GM18861 (cell line): ENCODE measurements around the gene CDR2L.
"Not testable (repeated sequence)": the region's sequence is repeated elsewhere in the genome, so short reads cannot be mapped to it uniquely, and the experiment has no call there.

Experiments used
- ATAC-seq: cut with Tn5 transposase; IDR thresholded peaks from one replicate; pipeline ENCODE4 v1.9.1; 2021; ENCODE audit not compliant: unreplicated experiment

The CDR2L gene

DNA sequence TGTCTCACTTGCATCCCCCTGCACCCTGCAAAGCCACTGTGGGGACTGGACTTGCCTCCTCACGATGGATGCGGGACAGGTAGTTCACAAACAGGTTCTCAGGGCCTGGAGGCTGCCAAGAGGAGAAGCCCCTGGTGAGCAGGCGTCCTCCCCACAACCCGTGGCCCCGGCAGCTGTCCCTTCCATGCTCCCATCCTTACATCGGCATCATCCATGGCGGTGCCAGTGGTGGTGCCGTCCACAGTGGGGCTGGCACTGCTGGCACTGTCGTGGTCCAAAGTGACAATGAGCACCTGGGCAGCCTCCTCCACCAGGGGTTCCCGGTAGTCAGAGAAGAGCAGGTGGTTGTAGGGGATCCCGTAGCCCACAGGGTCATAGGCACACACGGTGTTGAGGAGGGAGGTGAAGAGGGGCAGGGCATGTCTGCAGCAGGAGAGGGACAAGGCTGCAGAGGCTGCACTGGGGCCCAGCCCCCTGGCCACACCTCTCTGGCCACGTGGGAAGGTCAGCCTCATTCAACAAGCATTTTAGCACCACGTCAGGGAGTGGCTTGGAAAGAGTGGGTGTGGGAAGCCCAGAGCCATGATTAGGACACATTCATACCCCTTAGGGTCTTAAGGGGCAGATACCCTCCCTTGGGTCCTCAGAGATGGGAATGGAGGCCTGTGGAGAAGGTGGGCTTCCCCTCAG, 27.5 kb upstream of the CDR2L start:
- ATAC-seq, result no peak

DNA sequence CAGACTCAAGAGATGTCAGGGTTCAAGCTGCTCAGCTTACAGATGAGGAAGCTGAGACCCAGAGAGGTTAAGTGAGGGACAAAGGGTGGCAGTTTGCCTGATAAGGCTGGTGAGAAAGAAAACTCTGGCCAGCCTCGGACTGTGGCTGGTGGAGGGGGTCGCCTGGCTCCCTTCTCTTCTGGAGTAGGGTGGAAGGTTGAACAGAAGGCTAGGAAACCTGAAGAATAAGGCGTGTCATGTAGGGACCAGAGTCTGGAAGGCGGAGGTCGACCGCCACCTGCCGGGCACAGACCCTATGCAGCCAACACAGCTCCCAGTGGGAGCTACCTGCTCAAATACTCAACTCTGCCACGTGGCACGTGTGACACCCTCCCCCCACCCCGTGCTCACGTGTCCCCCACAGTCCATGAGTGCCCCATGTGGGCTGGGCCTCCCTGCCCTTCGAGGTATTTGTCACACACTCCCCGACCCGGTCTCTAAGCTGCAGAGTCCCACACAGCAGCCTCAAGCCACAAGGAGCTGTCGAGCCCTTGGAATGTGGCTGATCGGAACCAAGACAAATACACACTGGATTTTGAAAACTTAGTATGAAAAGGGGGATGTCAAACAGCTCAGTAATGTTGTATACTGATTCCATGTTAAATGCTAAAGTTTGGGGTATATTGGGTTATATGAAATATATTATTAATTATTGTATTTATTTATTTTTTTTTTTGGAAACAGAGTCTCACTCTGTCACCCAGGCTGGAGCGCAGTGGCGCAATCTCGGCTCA, 26.7 kb upstream of the CDR2L start:
- no peak for ATAC-seq

DNA sequence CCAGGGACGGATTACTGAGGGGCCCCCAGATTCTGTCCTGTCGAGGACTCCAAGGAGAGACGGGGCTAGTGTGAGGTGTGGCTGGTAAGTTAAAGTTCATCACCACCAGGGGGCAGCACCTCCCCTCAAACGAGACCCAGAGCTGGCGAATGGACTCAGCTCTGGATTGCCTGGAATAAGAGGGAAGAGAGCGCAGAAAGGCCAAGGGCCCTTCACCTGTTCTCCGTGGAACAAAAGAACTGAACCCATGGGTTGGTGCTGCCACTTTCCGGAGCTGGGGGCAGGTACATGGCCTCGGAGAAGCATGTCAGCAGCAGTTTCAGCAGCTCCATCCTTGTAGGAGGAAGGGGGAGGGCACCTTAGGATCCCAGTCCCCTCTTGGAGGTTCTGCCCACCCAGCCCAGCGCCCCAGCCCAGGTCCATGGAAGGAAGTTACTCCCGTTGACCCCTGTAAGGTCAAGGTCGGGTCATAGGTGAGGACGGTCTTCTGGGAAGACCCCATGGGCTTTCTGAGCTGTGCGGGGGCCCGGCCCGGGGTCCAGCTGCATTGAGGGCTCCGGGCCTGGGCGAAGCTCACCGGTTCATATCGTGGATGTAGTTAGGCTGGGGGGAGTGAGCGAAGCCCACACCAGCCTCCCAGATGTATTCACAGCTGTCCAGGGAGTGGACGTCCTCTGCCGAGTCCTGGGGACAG, 25.6 kb upstream of the CDR2L start:
- no peak for ATAC-seq

DNA sequence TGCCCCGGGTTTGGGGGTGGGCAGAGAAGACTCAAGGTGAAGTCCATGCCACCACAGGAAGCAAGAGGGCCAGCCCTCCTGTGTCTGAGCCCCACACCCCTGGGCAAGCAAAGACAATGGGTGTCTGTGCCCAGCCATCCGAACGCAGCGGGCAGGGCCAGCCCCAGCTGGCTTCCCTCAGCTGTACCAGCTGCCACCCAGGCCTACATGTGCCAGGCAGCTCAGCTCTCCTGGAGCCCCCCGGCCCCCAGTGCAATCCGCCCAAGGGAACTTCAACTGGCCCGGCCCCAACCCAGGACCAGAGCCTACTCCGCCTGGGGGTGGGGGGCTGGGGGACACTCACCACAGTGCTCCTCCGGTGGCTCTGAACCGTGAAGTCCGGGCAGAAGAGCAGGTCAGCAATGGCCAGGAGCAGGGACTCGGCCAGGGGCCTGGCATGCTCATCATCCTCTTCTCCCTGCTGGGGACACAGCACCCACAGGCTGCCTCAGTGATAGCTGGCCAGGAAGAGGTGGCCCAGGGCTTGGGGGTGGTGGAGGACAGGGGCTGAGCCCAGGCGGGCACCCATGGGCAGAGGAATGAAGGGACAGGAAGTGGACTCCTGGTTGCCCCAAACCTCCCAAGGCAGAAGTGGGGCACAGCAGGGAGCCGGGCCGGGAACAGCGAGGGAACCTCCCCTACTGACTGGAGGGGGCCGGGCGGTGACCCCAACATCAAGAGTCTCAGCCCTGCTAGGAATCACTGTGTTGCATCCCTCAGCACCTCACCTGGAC, 24.6 kb upstream of the CDR2L start:
- no peak for ATAC-seq

DNA sequence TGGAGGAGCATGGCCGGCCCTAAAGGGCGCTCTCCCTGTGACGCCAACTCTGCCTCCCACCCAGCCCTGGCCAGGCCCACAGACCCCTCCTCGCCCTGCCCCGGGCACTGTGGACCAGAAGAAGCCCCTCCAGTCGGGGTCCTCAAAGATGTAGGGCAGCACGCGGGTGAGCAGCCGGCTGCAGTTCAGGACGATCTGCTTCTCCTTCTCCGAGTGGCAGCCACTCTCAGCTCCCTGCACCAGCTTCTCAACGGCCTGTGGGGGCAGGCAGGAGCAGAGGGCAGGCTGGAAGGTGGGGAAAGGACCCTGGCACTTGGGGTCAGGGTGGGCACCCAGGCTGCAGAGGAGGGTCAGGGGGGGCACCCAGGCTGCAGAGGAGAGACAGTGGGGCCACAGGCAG, 23.8 kb upstream of the CDR2L start:
- ATAC-seq, result no peak

DNA sequence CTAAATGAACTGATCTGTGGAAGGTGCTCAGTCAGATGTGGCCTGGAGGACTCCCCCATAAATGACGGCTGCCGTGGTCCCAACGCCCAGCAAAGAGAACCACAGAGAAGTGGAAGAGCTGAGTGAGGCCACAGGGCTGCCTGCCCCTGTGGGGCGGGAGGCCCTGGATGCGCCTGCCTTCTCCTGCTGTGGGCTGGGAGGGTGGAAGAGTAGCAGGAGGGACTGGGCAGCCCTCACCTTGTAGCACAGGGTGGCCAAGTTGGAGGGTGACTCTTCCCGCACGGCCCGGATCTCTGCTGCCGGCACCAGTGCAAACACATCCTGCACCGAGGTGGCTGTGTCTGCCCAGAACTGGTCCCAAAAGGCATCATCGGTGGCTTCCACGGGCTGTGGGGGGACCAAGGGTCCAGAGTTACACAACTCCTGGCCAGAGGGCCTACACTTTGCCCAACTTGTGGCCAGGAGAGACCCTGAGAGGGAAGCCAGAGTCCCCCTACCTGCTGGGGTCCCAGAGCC, 23.1 kb upstream of the CDR2L start:
- no peak for ATAC-seq

DNA sequence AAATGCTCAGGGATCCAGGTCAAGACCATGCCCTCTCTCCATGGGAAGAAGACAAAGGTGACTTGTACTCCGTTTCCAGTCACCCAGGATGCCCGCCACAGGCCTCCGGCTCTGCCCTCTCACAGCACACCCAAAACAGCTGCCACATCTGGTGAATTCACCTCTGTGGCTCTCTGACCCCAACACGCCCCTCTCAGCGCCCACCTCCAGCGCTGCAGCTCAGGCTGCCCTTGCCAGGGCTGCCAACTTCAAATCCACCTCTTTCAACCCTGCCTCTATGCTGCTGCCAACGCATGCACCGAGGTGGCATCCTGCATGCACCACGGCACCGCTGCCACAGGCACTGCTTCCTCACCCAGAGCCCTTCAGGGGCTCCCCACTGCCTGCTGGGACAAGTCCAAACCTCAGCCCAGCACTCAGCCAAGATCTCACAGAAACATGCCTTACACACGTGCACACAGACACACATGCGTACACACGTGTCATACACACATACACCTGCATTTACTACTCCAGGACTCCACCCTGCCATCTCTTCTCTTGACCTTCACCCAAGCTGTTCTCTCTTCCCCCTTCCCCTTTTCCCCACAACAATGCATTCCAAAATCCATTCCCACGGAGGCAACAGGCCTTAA, 22.3 kb upstream of the CDR2L start:
- ATAC-seq, result no peak

DNA sequence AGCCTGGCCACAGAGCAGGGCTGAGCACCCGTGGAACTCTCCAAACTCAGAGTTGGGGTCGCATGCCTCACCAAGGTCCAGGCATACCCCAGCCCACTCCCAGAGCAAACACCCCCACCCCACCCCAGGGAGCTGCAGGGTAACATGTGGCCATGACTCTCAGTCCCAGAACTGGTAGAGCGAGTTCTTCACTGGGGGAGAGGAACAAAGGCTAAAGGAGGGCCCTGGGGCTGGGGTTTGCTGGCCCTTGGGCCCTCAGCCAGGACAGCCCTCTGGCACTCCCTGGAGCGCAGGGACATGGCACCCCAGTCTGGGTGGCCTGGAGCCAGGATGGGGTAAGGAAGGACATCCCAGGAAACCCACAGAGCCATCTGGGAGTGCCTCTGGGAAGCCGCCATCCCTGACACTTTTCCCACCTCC, 19.1 kb upstream of the CDR2L start:
- no peak for ATAC-seq

DNA sequence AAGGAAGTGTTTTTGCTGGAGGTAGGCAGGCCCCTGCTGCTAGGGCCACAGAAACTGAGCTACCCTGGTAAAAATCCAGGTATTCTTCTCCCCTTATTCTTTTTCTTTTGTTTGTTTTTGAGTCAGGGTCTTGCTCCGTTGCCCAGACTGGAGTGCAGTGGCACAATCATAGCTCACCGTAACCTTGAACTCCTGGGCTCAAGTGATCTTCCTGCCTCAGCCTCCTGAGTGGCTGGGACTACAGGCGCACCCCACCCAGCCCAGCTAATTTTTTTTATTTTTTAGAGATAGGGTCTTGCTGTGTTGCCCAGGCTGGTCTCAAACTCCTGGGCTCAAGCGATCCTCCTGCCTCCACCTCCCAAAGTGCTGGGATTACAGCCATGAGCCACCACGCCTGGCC, 17.9 kb upstream of the CDR2L start:
- not testable (repeated sequence) for ATAC-seq

DNA sequence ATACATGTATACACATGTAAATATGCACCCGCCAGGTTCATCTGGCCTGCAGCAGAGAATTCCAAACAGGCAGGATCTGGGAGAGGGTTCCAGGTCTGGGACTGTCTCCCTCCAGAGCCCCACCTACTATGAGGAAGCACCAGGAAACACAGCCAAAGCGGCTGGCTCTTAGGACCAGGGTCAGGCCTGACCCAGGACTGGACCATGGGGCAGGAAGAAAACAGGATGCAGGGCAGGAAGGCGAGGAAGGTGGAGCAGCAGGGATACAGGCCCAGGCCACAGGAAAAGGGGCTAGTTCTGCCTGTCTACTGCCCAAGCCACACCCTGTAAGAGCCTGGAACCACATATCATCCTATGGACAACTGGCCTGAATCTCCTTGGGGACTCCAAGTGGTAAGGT, 17.0 kb upstream of the CDR2L start:
- ATAC-seq, result no peak

DNA sequence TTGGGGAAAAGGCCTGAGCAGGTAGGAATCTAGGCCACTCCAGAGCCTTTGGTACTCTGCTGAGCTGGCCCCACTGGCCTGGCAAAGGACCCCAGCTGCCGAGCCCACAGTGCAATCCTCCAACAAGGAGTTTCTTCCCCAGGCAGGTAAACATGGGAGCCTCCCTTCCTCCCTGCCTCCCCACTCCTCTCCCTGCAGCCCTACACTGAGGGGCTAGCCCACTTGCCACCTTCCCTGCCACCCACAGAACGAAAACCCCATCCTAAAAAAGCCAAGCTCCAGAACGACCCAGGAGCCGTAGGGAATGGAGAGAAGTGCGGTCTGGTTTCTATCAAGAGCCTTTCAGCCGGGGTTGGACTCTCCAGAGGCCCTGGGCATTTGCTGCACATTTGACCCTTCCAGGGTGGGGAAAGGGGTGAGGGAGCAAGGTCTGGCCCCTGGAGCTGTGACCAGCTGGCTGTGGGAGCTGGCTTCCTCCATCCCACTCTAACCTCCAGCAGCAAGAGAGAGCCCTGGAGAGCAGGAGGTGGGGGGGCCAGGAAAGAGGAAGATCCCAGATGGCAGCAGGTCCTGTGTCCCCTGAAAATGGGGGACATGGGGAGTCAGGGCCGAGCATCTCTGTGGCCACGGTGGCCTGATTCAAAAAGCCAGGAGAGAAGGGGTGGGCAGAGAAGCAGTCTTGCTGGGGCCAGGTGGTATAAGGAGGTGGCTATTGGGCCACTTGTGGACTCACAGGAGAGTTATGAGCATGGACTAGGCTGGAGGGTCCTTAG, 16.2 kb upstream of the CDR2L start:
- ATAC-seq, result no peak

DNA sequence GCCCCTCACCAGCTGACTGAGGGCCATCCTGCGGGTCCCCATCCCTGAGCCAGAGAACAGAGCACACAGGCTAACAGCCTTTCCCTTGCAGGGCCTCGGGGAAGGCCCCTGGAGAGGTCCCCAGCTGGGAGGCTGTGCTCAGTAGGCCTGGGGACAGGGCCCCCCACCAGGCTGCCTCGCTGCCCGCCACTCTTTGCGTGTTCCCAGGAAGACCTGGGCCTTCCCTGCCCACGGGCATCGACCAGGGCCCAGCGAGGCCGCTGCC, 15.7 kb upstream of the CDR2L start:
- ATAC-seq, result no peak

DNA sequence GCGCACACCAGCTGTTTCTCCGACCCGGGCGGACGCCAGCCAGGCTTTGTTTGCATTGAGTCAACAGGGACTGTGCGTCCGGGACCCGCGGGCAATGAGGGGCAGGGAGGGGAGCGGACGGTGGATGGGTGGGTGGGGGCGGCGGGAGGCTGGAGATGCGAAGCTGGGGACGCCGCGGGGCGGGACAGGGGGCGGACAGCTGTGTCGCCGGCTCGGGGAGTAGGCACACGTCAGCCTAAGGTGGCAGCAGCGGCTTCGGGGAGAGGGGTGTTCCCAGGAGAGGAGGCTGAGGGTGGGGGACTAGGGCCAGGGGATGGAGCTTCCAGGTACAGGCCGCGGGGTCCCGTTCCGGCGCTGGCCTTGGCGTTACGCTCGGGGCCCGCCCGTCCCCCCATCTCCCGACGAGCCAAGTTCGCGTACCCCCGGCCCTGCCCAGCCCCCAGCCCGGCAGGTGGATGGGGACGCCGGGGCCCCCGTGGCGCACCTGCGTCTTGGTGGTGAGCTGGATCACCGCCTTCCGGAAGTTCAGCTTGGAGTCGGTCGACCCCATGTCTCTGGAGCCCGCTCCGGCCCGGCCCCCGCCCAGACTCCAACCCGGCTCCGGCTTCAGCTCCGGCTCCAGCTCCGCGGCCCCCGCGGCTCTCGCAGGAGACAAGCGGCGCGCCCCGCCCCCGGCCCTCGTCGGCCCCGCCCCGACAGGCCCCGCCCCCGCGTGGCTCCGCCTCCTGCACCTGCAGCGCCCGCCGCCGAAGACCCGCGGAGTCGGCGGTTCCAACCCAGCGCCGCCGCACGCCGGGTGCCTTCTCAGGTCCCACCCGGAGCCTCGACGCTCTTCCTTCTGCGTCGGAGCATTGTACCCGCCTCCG, 15.1 kb upstream of the CDR2L start, which contains the start of gene HID1:
Gene HID1 (minus strand): TSS at position 653 of the 866 bp plus-strand sequence. CDS start 103 bp downstream, at position 550.
- ATAC-seq, result no peak

DNA sequence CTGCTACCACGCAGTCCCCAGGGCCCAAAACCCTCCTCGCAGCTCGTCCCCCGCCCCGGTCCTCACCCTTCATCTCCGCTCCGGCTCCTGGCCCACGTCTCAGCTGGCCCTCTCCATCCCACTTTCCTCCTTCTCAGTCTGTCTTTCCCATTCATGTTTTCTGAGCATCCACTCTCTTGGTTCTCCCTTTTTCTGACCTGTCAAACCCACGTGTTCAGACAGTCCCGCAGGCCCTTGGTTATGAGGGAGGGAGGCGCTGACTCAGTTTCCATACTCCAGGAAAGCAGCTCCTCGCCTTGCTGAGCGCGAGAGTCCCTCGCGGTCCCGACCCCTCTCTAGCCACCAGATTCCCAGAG, 14.5 kb upstream of the CDR2L start:
- no peak for ATAC-seq

DNA sequence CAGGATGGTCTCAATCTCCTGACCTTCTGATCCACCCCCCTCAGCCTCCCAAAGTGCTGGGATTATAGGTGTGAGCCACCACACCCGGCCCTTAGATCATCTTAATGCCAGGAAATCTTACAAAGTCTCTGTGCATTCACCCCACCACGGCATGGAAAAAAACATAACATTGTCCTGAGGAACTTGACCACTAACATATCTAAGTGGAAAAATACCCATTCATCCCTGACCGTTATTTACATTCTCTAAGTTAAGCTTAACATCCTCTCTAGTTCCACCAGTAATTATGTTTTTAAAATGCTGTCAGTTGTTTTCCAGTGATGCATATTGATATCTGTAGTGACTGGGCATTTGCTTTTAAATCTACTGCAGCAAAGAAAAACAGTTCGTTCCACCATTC, 11.5 kb upstream of the CDR2L start:
- no peak for ATAC-seq

DNA sequence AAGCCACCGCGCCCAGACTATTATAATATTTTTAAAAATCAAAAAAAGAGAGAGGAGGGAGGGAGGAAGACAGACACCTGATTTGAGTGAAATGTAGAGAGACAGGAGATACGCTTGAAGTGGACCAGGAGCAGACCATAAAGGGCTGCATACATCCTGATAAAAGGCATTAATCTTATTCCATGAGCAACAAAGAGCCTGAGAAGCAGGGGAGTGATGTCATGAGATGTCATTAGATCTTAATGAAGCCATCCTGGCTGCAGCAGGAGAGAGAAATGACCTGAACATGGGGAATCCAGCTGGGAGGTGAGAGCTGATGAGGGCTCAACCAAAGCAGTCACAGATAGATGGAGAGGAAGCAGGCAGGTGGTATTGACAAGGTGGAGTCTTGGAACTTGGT, 9.6 kb upstream of the CDR2L start:
- ATAC-seq, result no peak

DNA sequence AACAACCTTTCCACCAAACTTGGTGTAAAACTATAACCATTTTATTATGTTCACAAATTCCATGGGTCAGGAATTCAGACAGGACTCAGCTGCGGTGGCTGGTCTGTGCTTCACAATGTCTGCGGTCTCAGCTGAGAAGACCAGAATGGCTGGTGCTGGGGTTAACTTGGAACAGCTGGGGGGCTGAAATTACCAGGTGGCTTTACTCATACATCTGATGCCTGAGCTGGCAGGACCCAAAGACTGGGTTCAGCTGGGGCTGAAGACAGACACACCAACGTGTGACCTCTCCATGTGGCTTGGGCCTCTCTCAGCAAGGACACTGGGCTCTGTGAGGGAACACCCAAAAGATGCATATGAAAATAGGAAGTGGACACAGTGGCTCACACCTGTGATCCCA, 9.2 kb upstream of the CDR2L start:
- ATAC-seq, result no peak

DNA sequence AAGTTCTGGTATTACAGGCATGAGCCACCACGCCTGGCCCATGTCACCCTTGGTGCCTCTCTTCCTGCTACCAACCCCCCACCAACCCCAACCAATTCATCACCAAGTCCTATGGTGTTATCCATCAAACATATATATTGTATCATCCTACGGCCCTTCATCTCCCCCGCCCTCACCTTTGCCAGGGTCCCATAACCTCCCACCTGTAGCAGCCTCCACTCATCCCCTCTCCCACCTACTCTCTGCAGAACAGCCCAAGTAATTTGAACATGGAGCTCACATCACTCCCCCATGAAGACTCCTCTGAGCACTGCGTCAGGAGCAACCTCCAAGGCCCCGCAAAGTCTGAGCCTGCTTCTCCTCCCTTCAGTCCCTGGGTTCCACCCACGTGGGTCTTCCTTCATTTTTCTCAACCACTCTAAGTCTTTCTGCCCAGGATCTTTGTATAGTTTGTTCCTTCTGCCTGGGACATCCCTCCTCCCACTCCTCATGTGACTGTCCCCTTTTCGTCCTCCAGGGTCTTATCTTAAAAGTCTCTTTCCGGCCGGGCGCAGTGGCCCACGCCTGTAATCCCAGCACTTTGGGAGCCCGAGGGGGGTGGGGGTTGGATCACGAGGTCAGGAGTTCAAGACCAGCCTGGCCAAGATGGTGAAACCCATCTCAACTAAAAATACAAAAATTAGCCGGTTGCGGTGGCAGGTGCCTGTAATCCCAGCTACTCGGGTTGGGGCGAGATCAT, 7.9 kb upstream of the CDR2L start:
- ATAC-seq, result no peak
